Neural cell (in vitro differentiated cells): ENCODE data around the gene KCTD16. TPM values are rescaled to one million over a fixed set of nuclear protein-coding genes. Genes with fewer than 3 reads are reported as not detected.

Source experiments
- H2AFZ ChIP-seq: fragments of 200-600, 300-800 bp; sonication (generic), shearing (Covaris generic); 2 replicates; pipeline ENCODE4 v1.6.0; 2014; ENCODE audit warnings: low read depth, mild to moderate bottlenecking, antibody characterized with exemption, low read length, moderate library complexity
- H3F3A ChIP-seq: fragments of 200-600 bp; shearing (Covaris generic); 2 replicates; pipeline ENCODE4 v1.6.1; 2016; ENCODE audit warnings: mild to moderate bottlenecking, moderate library complexity, mixed read lengths, antibody characterized with exemption, low read length; ENCODE audit not compliant: insufficient read depth, poor library complexity, severe bottlenecking
- H3K27ac ChIP-seq: fragments of 200-600, 300-800 bp; sonication (generic), shearing (Covaris generic); 2 replicates; pipeline ENCODE4 v1.5.1; 2014; ENCODE audit warnings: mild to moderate bottlenecking, low read length, moderate library complexity
- H3K27me3 ChIP-seq: fragments of 300-800, 200-600 bp; sonication (generic), shearing (Covaris generic); 2 replicates; pipeline ENCODE4 v1.6.0; 2014; ENCODE audit warnings: mild to moderate bottlenecking, low read depth, low read length, moderate library complexity; ENCODE audit not compliant: insufficient read depth
- H3K36me3 ChIP-seq: fragments of 300-800, 200-600 bp; sonication (generic), shearing (Covaris generic); 2 replicates; pipeline ENCODE4 v1.5.1; 2014; ENCODE audit warnings: mild to moderate bottlenecking, antibody characterized with exemption, low read length, moderate library complexity; ENCODE audit not compliant: insufficient read depth
- H3K4me2 ChIP-seq: fragments of 300-800, 200-600 bp; sonication (generic), shearing (Covaris generic); 2 replicates; pipeline ENCODE4 v1.6.0; 2014; ENCODE audit warnings: mild to moderate bottlenecking, low read length
- H3K4me3 ChIP-seq: fragments of 300-800, 200-600 bp; sonication (generic), shearing (Covaris generic); 2 replicates; pipeline ENCODE4 v1.5.1; 2014; ENCODE audit warnings: mild to moderate bottlenecking, low read length, moderate library complexity
- H3K79me2 ChIP-seq: fragments of 200-600 bp; shearing (Covaris generic); replicated peaks from 2 replicates; pipeline ENCODE4 v1.6.0; 2014; ENCODE audit warnings: mild to moderate bottlenecking, low read length, moderate library complexity; ENCODE audit not compliant: insufficient read depth
- H3K9ac ChIP-seq: fragments of 300-800, 200-600 bp; sonication (generic), shearing (Covaris generic); 2 replicates; pipeline ENCODE4 v1.6.1; 2016; ENCODE audit warnings: mild to moderate bottlenecking, low read length, mixed read lengths
- H3K9me2 ChIP-seq: fragments of 200-600 bp; shearing (Covaris generic); 2 replicates; pipeline ENCODE4 v1.6.1; 2016; ENCODE audit warnings: mild to moderate bottlenecking, low read length, mixed read lengths; ENCODE audit not compliant: insufficient read depth
- H3K9me3 ChIP-seq: fragments of 200-600, 300-800 bp; sonication (generic), shearing (Covaris generic); 2 replicates; pipeline ENCODE4 v1.6.1; 2016; ENCODE audit warnings: mild to moderate bottlenecking, mixed run types, low read length, moderate library complexity, mixed read lengths
- H4K20me1 ChIP-seq: fragments of 200-600 bp; shearing (Covaris generic); 2 replicates; pipeline ENCODE4 v1.6.1; 2016; ENCODE audit warnings: mild to moderate bottlenecking, mixed run types; ENCODE audit not compliant: insufficient read depth
- CTCF ChIP-seq: fragments of 450-650 bp; IDR thresholded peaks from 2 replicates; pipeline ENCODE4 v1.5.1; 2014; ENCODE audit warnings: antibody characterized with exemption, mild to moderate bottlenecking, moderate library complexity; ENCODE audit not compliant: poor library complexity, severe bottlenecking
- EZH2 ChIP-seq: fragments of 200-600, 300-800 bp; shearing (Covaris generic), sonication (generic); IDR thresholded peaks from 2 replicates; pipeline ENCODE4 v1.6.1; 2014; ENCODE audit warnings: antibody characterized with exemption, low read length, borderline replicate concordance, mild to moderate bottlenecking; ENCODE audit not compliant: insufficient read depth, poor library complexity, severe bottlenecking
- MXI1 ChIP-seq: fragments of 450-650 bp; conservative IDR thresholded peaks from 2 replicates; pipeline ENCODE4 v1.6.1; 2014; ENCODE audit warnings: antibody characterized with exemption, mild to moderate bottlenecking; ENCODE audit not compliant: poor library complexity, severe bottlenecking
- POLR2AphosphoS5 ChIP-seq: IDR thresholded peaks from 2 replicates; pipeline ENCODE4 v1.6.1; 2012
- RAD21 ChIP-seq: fragments of 450-650 bp; conservative IDR thresholded peaks from 2 replicates; pipeline ENCODE4 v1.6.1; 2014; ENCODE audit warnings: antibody characterized with exemption, mild to moderate bottlenecking, moderate library complexity
- REST ChIP-seq: IDR thresholded peaks from 2 replicates; pipeline ENCODE4 v1.6.1; 2012; ENCODE audit warnings: borderline replicate concordance
- SMC3 ChIP-seq: fragments of 450-650 bp; conservative IDR thresholded peaks from 2 replicates; pipeline ENCODE4 v1.6.1; 2014; ENCODE audit warnings: antibody characterized with exemption, mild to moderate bottlenecking, moderate library complexity; ENCODE audit not compliant: poor library complexity
- TAF1 ChIP-seq: IDR thresholded peaks from 2 replicates; pipeline ENCODE4 v1.6.1; 2012; ENCODE audit warnings: low read depth
- polyA plus RNA-seq: library from polyadenylated mRNA; depleted of rRNA; stranded (reverse); fragments of >200 nt; gene quantifications from 2 replicates; pipeline ENCODE4 v1.2.3, GENCODE V29; 2014

The KCTD16 gene
- polyA plus RNA-seq, 1 donor from 2014 or later: 7.1 TPM

GRCh38 chr5:144511580-144512072 is 341.0 kb downstream of the KCTD16 start:
- Histone ChIP-seq H3K27ac (no peak overlapping the region), H3K4me3 (no peak overlapping the region), H3K4me2 (no peak overlapping the region), H3K9me3 (no peaks in the 10 kb centered on the region), H2AFZ (no peak overlapping the region), H3K79me2 (no peaks in the 10 kb centered on the region), H3K36me3 (no peaks in the 10 kb centered on the region), H3K27me3 (no peaks in the 10 kb centered on the region), H3K9me2 (no peaks in the 10 kb centered on the region), H3K9ac (no peak overlapping the region), H4K20me1 (no peaks in the 10 kb centered on the region), H3F3A (no peaks in the 10 kb centered on the region)
- no peak for TF ChIP-seq RAD21
- TF ChIP-seq CTCF: no peak
- TF ChIP-seq MXI1: no peak
- TF ChIP-seq REST: no peak
- TF ChIP-seq EZH2: no peak
- no peak for TF ChIP-seq TAF1
- no peak for TF ChIP-seq SMC3

- TF ChIP-seq TAF1 (no peak), SMC3 (no peak), CTCF (no peak), EZH2 (no peak), POLR2AphosphoS5 (no peak), MXI1 (no peak), RAD21 (no peak)
- Histone ChIP-seq H2AFZ (no peak overlapping the region), H3K9me3 (no peaks in the 10 kb centered on the region), H4K20me1 (no peaks in the 10 kb centered on the region), H3K27ac (no peak overlapping the region), H3K9ac (no peak overlapping the region), H3K9me2 (no peaks in the 10 kb centered on the region), H3K4me3 (no peak overlapping the region), H3K4me2 (no peak overlapping the region), H3F3A (no peaks in the 10 kb centered on the region), H3K79me2 (no peaks in the 10 kb centered on the region), H3K36me3 (no peaks in the 10 kb centered on the region), H3K27me3 (no peaks in the 10 kb centered on the region)
Observed at GRCh38 chr5:144522698-144523097, 352.0 kb downstream of the KCTD16 start.
